ENCODE measurements around the gene TTC23. TPM values are rescaled to one million over a fixed set of nuclear protein-coding genes. Genes with fewer than 3 reads are reported as not detected.

Gene TTC23
- total RNA-seq, 1 experiment from 2014 or later = 17.8 TPM

GRCh38 chr15:99180086-99180963 is 69.1 kb downstream of the TTC23 start:
- H3K9me3 Mint-ChIP-seq = 0 out of 2 replicates have a peak, but pooled peaks cover 8% of the 10 kb centered on the region
- peaks cover 30% of the 10 kb centered on the region for H3K4me1 Mint-ChIP-seq
- POLR2A ChIA-PET = no interaction called here
- H3K27me3 Mint-ChIP-seq (ENCODE audit: low read depth) = no peaks in the 10 kb centered on the region
- ATAC-seq (no peak), DNase-seq (ENCODE audit: low spot score) (no peak)
- no peak overlapping the region for H3K4me3 Mint-ChIP-seq
- H3K36me3 Mint-ChIP-seq = peaks cover 22% of the 10 kb centered on the region; the same call in 1 of the 2 replicates
- no peak overlapping the region; the same call in 1 of the 2 replicates for H3K27ac Mint-ChIP-seq
- CTCF ChIA-PET = no interaction called here
- TF ChIP-seq PRDM15 (CRISPR knock-in tag; IDR thresholded peaks at IDR 0.05) (no peak), JAZF1 (CRISPR knock-in tag; IDR thresholded peaks at IDR 0.05) (no peak), CREM (CRISPR knock-in tag; IDR thresholded peaks at IDR 0.05) (no peak), ZNF423 (CRISPR knock-in tag; IDR thresholded peaks at IDR 0.05) (no peak), ZNF425 (CRISPR knock-in tag; conservative IDR thresholded peaks at IDR 0.05) (no peak), ZMAT4 (CRISPR knock-in tag; IDR thresholded peaks at IDR 0.05) (no peak), IRF2 (CRISPR knock-in tag; IDR thresholded peaks at IDR 0.05; ENCODE audit: borderline replicate concordance, low read depth) (no peak), SOX15 (CRISPR knock-in tag; IDR thresholded peaks at IDR 0.05) (no peak), RELA (CRISPR knock-in tag; IDR thresholded peaks at IDR 0.05; ENCODE audit: borderline replicate concordance) (no peak), NFYB (CRISPR knock-in tag; conservative IDR thresholded peaks at IDR 0.05; ENCODE audit: low read depth) (no peak), ESRRA (CRISPR knock-in tag; IDR thresholded peaks at IDR 0.05; ENCODE audit: borderline replicate concordance) (no peak), IRF1 (CRISPR knock-in tag; IDR thresholded peaks at IDR 0.05) (no peak), ZNF416 (CRISPR knock-in tag; IDR thresholded peaks at IDR 0.05) (no peak), MYBL2 (CRISPR knock-in tag; IDR thresholded peaks at IDR 0.05) (no peak), ZNF263 (CRISPR knock-in tag; IDR thresholded peaks at IDR 0.05; ENCODE audit: low read depth) (no peak), AFF4 (CRISPR knock-in tag; IDR thresholded peaks at IDR 0.05; ENCODE audit: borderline replicate concordance) (no peak), HMGXB4 (CRISPR knock-in tag; IDR thresholded peaks at IDR 0.05) (no peak), TEAD1 (CRISPR knock-in tag; IDR thresholded peaks at IDR 0.05) (no peak)

All from WTC11 (cell line).